Measurements from ENCODE around the gene SV2C. TPM values are rescaled to one million over a fixed set of nuclear protein-coding genes. Genes with fewer than 3 reads are reported as not detected.

Gene SV2C
- total RNA-seq, 1 donor from 2014 or later: not detected

DNA sequence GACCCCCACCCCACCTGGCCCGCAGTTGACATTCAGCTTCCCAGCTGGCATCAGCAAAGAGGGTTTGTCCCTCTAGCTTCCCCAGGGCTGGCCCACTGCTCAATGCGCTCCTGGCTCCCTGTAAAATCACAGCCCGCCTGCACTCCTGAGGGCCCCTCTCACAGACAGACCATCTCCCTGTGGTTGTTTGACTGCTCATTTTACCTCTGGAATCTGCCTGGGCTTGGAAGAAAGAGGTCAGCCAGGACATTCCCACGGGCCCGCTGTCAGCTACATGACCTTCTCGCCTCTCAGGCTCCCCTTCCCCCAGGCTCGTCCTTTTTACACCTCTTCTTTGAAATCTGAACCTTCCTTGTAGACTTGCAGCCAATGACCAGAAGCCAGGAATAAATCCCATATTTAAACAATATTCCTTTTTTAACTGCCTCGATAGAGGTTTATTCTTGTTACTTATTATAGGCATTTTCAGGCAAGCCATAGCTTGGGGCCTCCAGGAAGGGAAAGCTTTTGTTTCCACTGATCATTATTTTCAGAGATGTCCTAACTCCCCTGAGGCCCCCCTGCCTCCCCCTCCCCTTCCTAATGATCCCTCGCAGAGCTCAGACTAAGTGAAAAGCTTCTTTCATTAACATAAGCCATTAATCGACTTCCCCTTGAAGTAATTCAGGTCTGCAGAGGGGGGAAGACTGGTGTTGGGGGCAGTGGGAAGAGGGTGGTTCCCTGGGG, 243.6 kb downstream of the SV2C start:
- no peaks in the 10 kb centered on the region for H3K9me3 Mint-ChIP-seq (ENCODE audit: unreplicated experiment)
- TF ChIP-seq, protein P1, sequence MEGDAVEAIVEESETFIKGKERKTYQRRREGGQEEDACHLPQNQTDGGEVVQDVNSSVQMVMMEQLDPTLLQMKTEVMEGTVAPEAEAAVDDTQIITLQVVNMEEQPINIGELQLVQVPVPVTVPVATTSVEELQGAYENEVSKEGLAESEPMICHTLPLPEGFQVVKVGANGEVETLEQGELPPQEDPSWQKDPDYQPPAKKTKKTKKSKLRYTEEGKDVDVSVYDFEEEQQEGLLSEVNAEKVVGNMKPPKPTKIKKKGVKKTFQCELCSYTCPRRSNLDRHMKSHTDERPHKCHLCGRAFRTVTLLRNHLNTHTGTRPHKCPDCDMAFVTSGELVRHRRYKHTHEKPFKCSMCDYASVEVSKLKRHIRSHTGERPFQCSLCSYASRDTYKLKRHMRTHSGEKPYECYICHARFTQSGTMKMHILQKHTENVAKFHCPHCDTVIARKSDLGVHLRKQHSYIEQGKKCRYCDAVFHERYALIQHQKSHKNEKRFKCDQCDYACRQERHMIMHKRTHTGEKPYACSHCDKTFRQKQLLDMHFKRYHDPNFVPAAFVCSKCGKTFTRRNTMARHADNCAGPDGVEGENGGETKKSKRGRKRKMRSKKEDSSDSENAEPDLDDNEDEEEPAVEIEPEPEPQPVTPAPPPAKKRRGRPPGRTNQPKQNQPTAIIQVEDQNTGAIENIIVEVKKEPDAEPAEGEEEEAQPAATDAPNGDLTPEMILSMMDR (IDR thresholded peaks at IDR 0.05): no peak
- peaks cover 7% of the 10 kb centered on the region for H3K27me3 Mint-ChIP-seq (ENCODE audit: unreplicated experiment)
- peak overlapping the region; percentile 50 for H3K27ac Mint-ChIP-seq (ENCODE audit: unreplicated experiment)
- no peaks in the 10 kb centered on the region for H3K36me3 Mint-ChIP-seq (ENCODE audit: unreplicated experiment)
- no peak for DNase-seq (ENCODE audit: extremely low spot score, unreplicated experiment)
- H3K4me3 Mint-ChIP-seq (ENCODE audit: unreplicated experiment): no peak overlapping the region
- H3K4me1 Mint-ChIP-seq (ENCODE audit: unreplicated experiment): peaks cover 30% of the 10 kb centered on the region

DNA sequence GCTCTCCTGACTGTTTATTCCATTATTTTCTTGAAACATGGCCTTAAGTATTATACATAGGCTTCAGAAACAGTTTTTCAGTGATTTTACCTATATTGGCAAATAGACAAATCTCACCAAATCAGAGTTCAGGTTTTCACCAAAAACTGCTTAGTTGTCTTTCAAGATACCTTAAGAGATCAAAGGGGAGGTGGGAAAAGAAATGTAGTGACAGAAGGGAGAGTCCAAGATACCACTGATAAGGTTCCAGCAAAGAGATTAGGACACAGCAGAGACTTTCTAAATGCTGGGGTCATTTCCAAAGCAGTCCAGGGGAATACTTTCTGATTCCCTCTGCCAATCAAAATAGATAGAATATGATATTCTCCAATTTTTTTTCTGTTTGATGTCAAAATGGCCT, 246.2 kb downstream of the SV2C start:
- H3K27me3 Mint-ChIP-seq (ENCODE audit: unreplicated experiment): peaks cover 10% of the 10 kb centered on the region
- H3K27ac Mint-ChIP-seq (ENCODE audit: unreplicated experiment): no peak overlapping the region
- peaks cover 30% of the 10 kb centered on the region for H3K4me1 Mint-ChIP-seq (ENCODE audit: unreplicated experiment)
- no peak for DNase-seq (ENCODE audit: extremely low spot score, unreplicated experiment)
- no peaks in the 10 kb centered on the region for H3K36me3 Mint-ChIP-seq (ENCODE audit: unreplicated experiment)
- H3K9me3 Mint-ChIP-seq (ENCODE audit: unreplicated experiment): no peaks in the 10 kb centered on the region
- TF ChIP-seq, protein P1 (IDR thresholded peaks at IDR 0.05): no peak
- H3K4me3 Mint-ChIP-seq (ENCODE audit: unreplicated experiment): no peak overlapping the region

DNA sequence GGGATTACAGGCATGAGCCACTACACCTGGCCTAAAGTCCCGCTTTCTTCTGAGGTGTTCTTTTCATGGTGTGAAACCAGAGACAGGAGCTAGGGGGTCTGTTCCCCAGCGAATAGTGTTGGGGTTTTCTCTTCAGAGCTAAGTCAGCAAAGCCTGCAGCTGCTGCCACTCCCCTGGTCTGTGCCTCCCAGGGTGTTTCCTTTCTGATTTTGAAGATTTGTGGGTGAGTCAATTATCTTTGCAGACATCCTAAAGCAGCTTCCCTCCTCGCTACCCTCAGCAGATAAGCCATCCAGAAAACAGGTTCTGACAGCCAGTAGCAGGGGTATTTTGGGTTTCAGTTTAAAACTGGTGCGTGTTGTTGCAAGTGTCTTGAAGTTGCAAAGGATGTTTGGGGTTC, 247.9 kb downstream of the SV2C start:
- peaks cover 10% of the 10 kb centered on the region for H3K27me3 Mint-ChIP-seq (ENCODE audit: unreplicated experiment)
- peaks cover 17% of the 10 kb centered on the region for H3K4me1 Mint-ChIP-seq (ENCODE audit: unreplicated experiment)

DNA sequence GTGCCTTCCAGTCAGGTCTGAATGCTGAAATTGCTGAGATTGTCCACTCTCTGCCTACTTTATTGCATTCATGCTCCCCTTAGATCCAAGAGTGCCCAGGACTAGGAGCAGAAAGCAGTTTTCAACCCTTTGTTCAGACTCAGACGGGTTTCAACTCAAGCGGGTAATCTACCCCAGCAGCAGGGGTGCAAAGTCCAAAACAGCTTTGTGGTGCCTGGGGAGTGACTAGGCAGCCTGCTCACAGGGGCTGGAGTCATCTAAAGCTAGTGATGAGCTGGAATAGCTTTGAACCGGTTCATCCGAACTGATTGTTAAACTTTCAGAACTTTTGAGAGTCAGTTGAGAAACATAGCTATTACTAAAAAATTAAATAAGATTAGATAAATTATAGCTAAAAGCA, 248.9 kb downstream of the SV2C start:
- Mint-ChIP-seq H3K9me3 (ENCODE audit: unreplicated experiment) (no peaks in the 10 kb centered on the region), H3K4me3 (ENCODE audit: unreplicated experiment) (no peak overlapping the region), H3K27me3 (ENCODE audit: unreplicated experiment) (peaks cover 10% of the 10 kb centered on the region), H3K4me1 (ENCODE audit: unreplicated experiment) (peaks cover 7% of the 10 kb centered on the region), H3K27ac (ENCODE audit: unreplicated experiment) (no peak overlapping the region), H3K36me3 (ENCODE audit: unreplicated experiment) (no peaks in the 10 kb centered on the region)
- no peak for DNase-seq (ENCODE audit: extremely low spot score, unreplicated experiment)
- TF ChIP-seq, protein P1 (IDR thresholded peaks at IDR 0.05): no peak

More for the DNA sequence above, 247.9 kb downstream of the SV2C start:
- Mint-ChIP-seq H3K4me3 (ENCODE audit: unreplicated experiment) (no peak overlapping the region), H3K9me3 (ENCODE audit: unreplicated experiment) (no peaks in the 10 kb centered on the region), H3K36me3 (ENCODE audit: unreplicated experiment) (no peaks in the 10 kb centered on the region), H3K27ac (ENCODE audit: unreplicated experiment) (no peak overlapping the region)
- DNase-seq (ENCODE audit: extremely low spot score, unreplicated experiment): no peak
- TF ChIP-seq, protein P1 (IDR thresholded peaks at IDR 0.05): no peak

DNA sequence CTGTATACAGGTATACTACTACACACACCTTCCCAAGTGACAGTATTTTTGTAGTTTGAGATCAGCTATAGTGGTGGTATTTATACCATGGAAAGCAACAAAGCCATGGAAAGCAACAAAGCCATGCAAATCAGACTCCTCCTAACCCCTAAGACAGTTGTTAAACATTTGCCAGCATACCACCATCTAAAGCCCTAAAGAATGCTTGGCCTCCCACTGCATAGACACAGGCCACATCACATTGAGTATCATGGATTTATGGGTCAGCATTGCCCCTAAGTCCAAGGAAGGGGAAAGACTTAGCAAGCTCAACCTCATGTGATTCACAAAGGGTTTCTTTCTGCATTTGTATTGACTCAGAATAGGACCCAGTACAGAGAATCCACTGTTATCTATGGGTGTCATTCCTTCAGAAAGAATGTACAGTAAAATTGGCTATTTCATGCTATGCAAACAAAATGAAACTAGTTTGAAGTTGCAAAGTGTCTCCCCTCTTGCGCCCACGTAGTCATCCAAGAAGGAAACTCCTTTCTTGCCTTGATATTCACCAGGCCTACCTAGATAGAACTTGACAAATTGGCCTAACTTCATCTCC, 249.5 kb downstream of the SV2C start:
- DNase-seq (ENCODE audit: extremely low spot score, unreplicated experiment): no peak
- H3K27me3 Mint-ChIP-seq (ENCODE audit: unreplicated experiment): peaks cover 10% of the 10 kb centered on the region
- no peak overlapping the region for H3K4me3 Mint-ChIP-seq (ENCODE audit: unreplicated experiment)
- H3K9me3 Mint-ChIP-seq (ENCODE audit: unreplicated experiment): no peaks in the 10 kb centered on the region
- no peak overlapping the region for H3K27ac Mint-ChIP-seq (ENCODE audit: unreplicated experiment)
- TF ChIP-seq, protein P1 (IDR thresholded peaks at IDR 0.05): no peak
- no peaks in the 10 kb centered on the region for H3K36me3 Mint-ChIP-seq (ENCODE audit: unreplicated experiment)
- peaks cover 11% of the 10 kb centered on the region for H3K4me1 Mint-ChIP-seq (ENCODE audit: unreplicated experiment)
